Measurements from ENCODE around the gene TBC1D22A.

The TBC1D22A gene

GRCh38 chr22:46948411-46949144 lies 186.1 kb downstream of the TBC1D22A start:
- no peak for DNase-seq (ENCODE audit: low read depth, low spot score)
- TF ChIP-seq CTCF (IDR thresholded peaks at IDR 0.05; ENCODE audit: insufficient read depth, low read length, missing control alignments): no peak
- CTCF ChIA-PET: no interaction called here
- POLR2A ChIA-PET: no interaction called here
- H3K4me3 ChIP-seq (ENCODE audit: low read depth, low read length): no peak overlapping the region

- DNase-seq (ENCODE audit: low read depth, low spot score): no peak
- no peak for TF ChIP-seq CTCF (IDR thresholded peaks at IDR 0.05; ENCODE audit: insufficient read depth, low read length, missing control alignments)
- CTCF ChIA-PET: no interaction called here
- POLR2A ChIA-PET: no interaction called here
- H3K4me3 ChIP-seq (ENCODE audit: low read depth, low read length): no peak overlapping the region
Measured at GRCh38 chr22:46951350-46951749, 188.9 kb downstream of the TBC1D22A start.

- no peak for TF ChIP-seq CTCF (IDR thresholded peaks at IDR 0.05; ENCODE audit: insufficient read depth, low read length, missing control alignments)
- CTCF ChIA-PET: no interaction called here
- POLR2A ChIA-PET: no interaction called here
- DNase-seq (ENCODE audit: low read depth, low spot score): no peak
- H3K4me3 ChIP-seq (ENCODE audit: low read depth, low read length): no peak overlapping the region
Measured at GRCh38 chr22:46951973-46952372, 189.5 kb downstream of the TBC1D22A start.

GRCh38 chr22:46953968-46954765 lies 191.7 kb downstream of the TBC1D22A start:
- no peak for DNase-seq (ENCODE audit: low read depth, low spot score)
- no peak for TF ChIP-seq CTCF (IDR thresholded peaks at IDR 0.05; ENCODE audit: insufficient read depth, low read length, missing control alignments)
- CTCF ChIA-PET: interaction anchor here (1.0 kb wide), 1 partner anchor 10 kb away, joined by 3 read pairs; no protein-coding TSS in a partner anchor
- no peak overlapping the region for H3K4me3 ChIP-seq (ENCODE audit: low read depth, low read length)
- POLR2A ChIA-PET: interaction anchor here (0.7 kb wide), 1 partner anchor 88 kb away, joined by 3 read pairs; no protein-coding TSS in a partner anchor

GRCh38 chr22:46954781-46955180 lies 192.3 kb downstream of the TBC1D22A start:
- POLR2A ChIA-PET: interaction anchor here (0.7 kb wide), 1 partner anchor 89 kb away, joined by 3 read pairs; no protein-coding TSS in a partner anchor
- CTCF ChIA-PET: no interaction called here
- DNase-seq (ENCODE audit: low read depth, low spot score): no peak
- H3K4me3 ChIP-seq (ENCODE audit: low read depth, low read length): no peak overlapping the region
- no peak for TF ChIP-seq CTCF (IDR thresholded peaks at IDR 0.05; ENCODE audit: insufficient read depth, low read length, missing control alignments)
